Measurements from ENCODE around the gene RAB11A.

DNA sequence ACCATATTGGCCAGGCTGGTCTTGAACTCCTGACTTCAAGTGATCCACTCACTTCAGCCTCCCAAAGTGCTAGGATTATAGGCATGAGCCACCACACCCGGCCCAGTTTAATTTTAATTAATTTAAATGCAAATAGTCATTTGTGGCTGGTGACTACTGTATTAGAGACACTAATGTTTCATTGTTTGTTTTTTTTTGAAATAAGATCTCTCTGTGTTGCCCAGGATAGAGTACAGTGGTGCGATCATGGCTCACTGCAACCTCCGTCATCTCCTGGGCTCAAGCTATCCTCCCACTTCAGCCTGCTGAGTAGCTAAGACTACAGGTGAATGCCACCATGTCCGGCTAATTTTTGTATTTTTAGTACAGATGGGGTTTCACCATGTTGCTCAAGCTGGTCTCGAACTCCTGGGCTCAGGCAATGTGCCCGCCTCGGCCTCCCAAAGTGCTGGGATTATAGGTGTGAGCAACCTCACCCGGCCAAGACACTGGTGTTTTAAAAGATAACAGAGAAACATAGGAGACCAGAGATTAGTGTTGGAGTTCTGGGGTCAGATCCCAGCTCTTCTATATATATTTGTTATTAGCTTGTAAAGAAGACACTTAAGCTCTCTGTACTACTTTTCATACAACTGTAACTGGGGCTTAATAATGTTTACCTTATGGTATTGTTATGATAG lies 34.5 kb upstream of the RAB11A start:
- no peak for TF ChIP-seq POLR2AphosphoS5 (IDR thresholded peaks at IDR 0.05)
- TF ChIP-seq, protein P1, sequence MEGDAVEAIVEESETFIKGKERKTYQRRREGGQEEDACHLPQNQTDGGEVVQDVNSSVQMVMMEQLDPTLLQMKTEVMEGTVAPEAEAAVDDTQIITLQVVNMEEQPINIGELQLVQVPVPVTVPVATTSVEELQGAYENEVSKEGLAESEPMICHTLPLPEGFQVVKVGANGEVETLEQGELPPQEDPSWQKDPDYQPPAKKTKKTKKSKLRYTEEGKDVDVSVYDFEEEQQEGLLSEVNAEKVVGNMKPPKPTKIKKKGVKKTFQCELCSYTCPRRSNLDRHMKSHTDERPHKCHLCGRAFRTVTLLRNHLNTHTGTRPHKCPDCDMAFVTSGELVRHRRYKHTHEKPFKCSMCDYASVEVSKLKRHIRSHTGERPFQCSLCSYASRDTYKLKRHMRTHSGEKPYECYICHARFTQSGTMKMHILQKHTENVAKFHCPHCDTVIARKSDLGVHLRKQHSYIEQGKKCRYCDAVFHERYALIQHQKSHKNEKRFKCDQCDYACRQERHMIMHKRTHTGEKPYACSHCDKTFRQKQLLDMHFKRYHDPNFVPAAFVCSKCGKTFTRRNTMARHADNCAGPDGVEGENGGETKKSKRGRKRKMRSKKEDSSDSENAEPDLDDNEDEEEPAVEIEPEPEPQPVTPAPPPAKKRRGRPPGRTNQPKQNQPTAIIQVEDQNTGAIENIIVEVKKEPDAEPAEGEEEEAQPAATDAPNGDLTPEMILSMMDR (IDR thresholded peaks at IDR 0.05), result no peak
